Chondrocyte (in vitro differentiated cells): ENCODE measurements around the gene CFAP57. TPM values are rescaled to one million over a fixed set of nuclear protein-coding genes. Genes with fewer than 3 reads are reported as not detected.
A peak's percentile ranks its signal among the peaks of the same experiment; 100 is the strongest.

Source experiments
- DNase-seq: peaks from one replicate; pipeline ENCODE4 v3.0.0; 2021; ENCODE audit warnings: mixed read lengths, low spot score
- H3K27ac Mint-ChIP-seq: one replicate; pipeline ENCODE4 v1.8.0; 2021; ENCODE audit warnings: mild to moderate bottlenecking, moderate library complexity, mixed read lengths; ENCODE audit not compliant: unreplicated experiment
- H3K27me3 Mint-ChIP-seq: 2 replicates; pipeline ENCODE4 v1.8.0; 2021; ENCODE audit warnings: low read depth, mixed read lengths
- H3K36me3 Mint-ChIP-seq: 2 replicates; pipeline ENCODE4 v1.8.0; 2021; ENCODE audit warnings: low read depth, mixed read lengths
- H3K4me1 Mint-ChIP-seq: 2 replicates; pipeline ENCODE4 v1.8.0; 2021; ENCODE audit warnings: low read depth, mild to moderate bottlenecking, mixed read lengths
- H3K4me3 Mint-ChIP-seq: one replicate; pipeline ENCODE4 v1.8.0; 2021; ENCODE audit warnings: mild to moderate bottlenecking, moderate library complexity, mixed read lengths; ENCODE audit not compliant: unreplicated experiment
- H3K9me3 Mint-ChIP-seq: 2 replicates; pipeline ENCODE4 v1.8.0; 2021; ENCODE audit warnings: low read depth, mixed read lengths
- total RNA-seq: library from RNA; stranded (reverse); gene quantifications from 3 replicates; pipeline ENCODE4 v1.2.1, GENCODE V29; 2021
- TF ChIP-seq, protein P1 (sequence below): fragments of 200-600 bp; sonication (generic); IDR thresholded peaks from 2 replicates; pipeline ENCODE4 v1.5.0; 2021; ENCODE audit warnings: antibody characterized with exemption, mild to moderate bottlenecking, moderate library complexity

The CFAP57 gene
- total RNA-seq, 1 donor from 2014 or later: 0.15 TPM

- no peaks in the 10 kb centered on the region for H3K36me3 Mint-ChIP-seq
- DNase-seq: no peak
- H3K9me3 Mint-ChIP-seq: no peaks in the 10 kb centered on the region
- H3K4me1 Mint-ChIP-seq: peaks cover 12% of the 10 kb centered on the region
- H3K27ac Mint-ChIP-seq: no peak overlapping the region
- H3K27me3 Mint-ChIP-seq: peaks cover 2% of the 10 kb centered on the region
- TF ChIP-seq, protein P1, sequence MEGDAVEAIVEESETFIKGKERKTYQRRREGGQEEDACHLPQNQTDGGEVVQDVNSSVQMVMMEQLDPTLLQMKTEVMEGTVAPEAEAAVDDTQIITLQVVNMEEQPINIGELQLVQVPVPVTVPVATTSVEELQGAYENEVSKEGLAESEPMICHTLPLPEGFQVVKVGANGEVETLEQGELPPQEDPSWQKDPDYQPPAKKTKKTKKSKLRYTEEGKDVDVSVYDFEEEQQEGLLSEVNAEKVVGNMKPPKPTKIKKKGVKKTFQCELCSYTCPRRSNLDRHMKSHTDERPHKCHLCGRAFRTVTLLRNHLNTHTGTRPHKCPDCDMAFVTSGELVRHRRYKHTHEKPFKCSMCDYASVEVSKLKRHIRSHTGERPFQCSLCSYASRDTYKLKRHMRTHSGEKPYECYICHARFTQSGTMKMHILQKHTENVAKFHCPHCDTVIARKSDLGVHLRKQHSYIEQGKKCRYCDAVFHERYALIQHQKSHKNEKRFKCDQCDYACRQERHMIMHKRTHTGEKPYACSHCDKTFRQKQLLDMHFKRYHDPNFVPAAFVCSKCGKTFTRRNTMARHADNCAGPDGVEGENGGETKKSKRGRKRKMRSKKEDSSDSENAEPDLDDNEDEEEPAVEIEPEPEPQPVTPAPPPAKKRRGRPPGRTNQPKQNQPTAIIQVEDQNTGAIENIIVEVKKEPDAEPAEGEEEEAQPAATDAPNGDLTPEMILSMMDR: no peak
- no peak overlapping the region for H3K4me3 Mint-ChIP-seq
Observed at GRCh38 chr1:43273708-43274107, 101.6 kb downstream of the CFAP57 start.

DNA sequence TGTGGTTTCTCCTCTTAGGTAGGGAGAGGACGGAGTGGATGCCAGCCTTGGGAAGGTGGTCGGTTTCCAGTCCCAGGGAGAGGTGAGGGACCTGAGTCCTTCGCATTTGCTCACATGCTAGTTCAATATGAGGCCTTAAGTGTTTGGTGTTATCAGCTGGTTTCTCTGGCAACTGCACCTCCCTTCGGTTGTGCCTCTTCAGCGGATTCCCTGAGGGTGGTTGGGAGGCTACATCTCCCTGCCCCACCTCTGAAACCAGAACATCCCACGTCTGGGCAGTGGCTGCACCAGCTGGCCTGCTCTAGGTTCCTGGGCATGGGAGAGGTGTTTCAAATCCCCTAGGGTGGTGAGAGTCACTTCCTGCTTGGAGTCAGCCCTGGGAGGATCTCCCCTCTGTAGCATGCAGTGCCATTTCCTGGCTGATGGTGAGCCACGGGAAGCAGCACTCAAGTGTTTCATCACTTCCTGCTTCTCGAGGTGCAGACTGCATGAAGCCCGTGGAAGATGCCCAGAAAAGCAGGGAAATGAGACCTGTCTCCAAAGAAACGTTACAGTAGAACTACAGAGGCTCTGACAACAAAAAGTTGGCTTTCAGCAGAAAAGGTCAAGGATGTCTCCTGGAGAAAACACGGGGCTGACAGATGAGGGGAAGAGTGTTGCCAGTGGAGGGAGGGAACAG is 102.1 kb downstream of the CFAP57 start:
- Mint-ChIP-seq H3K27ac (peak overlapping the region; percentile 2), H3K4me1 (peaks cover 12% of the 10 kb centered on the region), H3K4me3 (no peak overlapping the region), H3K36me3 (no peaks in the 10 kb centered on the region), H3K27me3 (peaks cover 2% of the 10 kb centered on the region), H3K9me3 (no peaks in the 10 kb centered on the region)
- peak; percentile 34 for DNase-seq
- TF ChIP-seq, protein P1: no peak

DNA sequence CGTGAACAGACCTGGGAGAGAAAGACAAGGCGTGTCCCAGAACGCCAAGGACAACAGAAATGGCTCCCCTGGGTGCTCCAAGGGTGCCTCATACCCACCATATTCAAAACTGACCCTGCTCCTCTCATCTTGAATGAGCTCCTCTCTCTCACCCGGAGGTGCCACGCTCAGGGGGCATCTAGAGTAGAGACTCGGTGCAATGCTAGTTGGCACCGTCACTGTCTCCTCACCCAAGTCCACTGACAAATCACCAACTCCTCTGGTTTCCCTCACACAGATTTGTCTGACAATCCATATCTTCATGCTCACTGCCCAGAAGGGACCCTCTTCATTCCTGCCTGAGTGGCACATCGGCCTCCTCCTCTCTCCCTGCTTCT is 102.7 kb downstream of the CFAP57 start:
- H3K27ac Mint-ChIP-seq: peak overlapping the region; percentile 42

GRCh38 chr1:43275826-43276620 is 103.9 kb downstream of the CFAP57 start:
- H3K9me3 Mint-ChIP-seq: no peaks in the 10 kb centered on the region
- peaks cover 5% of the 10 kb centered on the region for H3K4me1 Mint-ChIP-seq
- no peak overlapping the region for H3K4me3 Mint-ChIP-seq
- peak; percentile 42 for DNase-seq
- no peak overlapping the region for H3K27ac Mint-ChIP-seq
- H3K27me3 Mint-ChIP-seq: peaks cover 2% of the 10 kb centered on the region
- TF ChIP-seq, protein P1: no peak
- H3K36me3 Mint-ChIP-seq: no peaks in the 10 kb centered on the region

More for the DNA sequence above, 102.7 kb downstream of the CFAP57 start:
- Mint-ChIP-seq H3K27me3 (peaks cover 2% of the 10 kb centered on the region), H3K36me3 (no peaks in the 10 kb centered on the region), H3K4me1 (peaks cover 12% of the 10 kb centered on the region), H3K4me3 (no peak overlapping the region), H3K9me3 (no peaks in the 10 kb centered on the region)
- TF ChIP-seq, protein P1: no peak
- DNase-seq: peak; percentile 33

DNA sequence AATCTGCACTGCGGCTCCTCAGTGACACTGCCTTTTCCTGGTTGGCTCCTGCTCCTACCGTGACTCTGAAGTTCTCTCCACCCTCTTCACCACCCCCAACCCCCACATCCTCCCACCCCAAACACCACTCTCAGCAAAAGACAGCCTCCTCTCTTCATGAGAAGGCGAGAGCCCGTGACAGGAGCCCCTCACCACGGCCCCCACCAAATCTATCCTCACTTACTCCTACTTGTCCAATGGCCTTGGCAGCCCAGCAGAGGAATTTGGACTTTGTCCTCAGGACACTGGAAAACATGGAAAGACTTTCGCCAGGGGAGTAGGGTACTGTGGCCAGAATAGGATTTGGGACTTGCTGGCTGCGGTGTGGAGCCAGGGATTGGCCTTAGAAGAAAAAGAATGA is 104.5 kb downstream of the CFAP57 start:
- H3K4me3 Mint-ChIP-seq: no peak overlapping the region
- no peak overlapping the region for H3K27ac Mint-ChIP-seq
- no peaks in the 10 kb centered on the region for H3K9me3 Mint-ChIP-seq
- peaks cover 2% of the 10 kb centered on the region for H3K27me3 Mint-ChIP-seq
- no peaks in the 10 kb centered on the region for H3K36me3 Mint-ChIP-seq
- peak; percentile 29 for DNase-seq
- H3K4me1 Mint-ChIP-seq: peaks cover 4% of the 10 kb centered on the region
- TF ChIP-seq, protein P1: no peak
